RPMI7951 (cell line): Measurements from ENCODE around the gene NDFIP1. TPM values are rescaled to one million over a fixed set of nuclear protein-coding genes. Genes with fewer than 3 reads are reported as not detected.
"Not testable (repeated sequence)": the region's sequence is repeated elsewhere in the genome, so short reads cannot be mapped to it uniquely, and the experiment has no call there.

ENCODE experiments used
- DNase-seq: peaks from one replicate; pipeline ENCODE4 v3.0.0-alpha.2; 2012; ENCODE audit warnings: low read depth
- total RNA-seq: library from RNA; depleted of rRNA; stranded (reverse); fragments of >200 nt; shearing (Covaris generic); gene quantifications from 2 replicates; pipeline ENCODE4 v1.2.3, GENCODE V29; 2014

NDFIP1 gene
- total RNA-seq, 1 experiment from 2014 or later: 61.6 TPM

DNA sequence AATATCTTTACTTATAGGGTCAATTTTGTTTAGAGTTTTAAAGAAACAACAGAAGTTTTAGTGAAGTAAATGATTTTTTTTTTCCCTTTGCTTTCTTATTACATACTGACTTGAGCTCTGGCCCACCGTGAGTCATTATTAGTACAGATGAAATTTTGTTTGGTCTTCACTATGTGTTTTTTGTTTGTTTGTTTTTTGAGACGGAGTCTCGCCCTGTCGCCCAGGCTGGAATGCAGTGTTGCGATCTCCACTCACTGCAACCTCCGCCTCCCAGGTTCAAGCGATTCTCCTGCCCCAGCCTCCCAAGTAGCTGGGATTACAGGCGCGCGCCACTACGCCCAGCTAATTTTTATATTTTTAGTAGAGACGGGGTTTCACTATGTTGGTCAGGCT, 45.9 kb downstream of the NDFIP1 start:
- not testable (repeated sequence) for DNase-seq

DNA sequence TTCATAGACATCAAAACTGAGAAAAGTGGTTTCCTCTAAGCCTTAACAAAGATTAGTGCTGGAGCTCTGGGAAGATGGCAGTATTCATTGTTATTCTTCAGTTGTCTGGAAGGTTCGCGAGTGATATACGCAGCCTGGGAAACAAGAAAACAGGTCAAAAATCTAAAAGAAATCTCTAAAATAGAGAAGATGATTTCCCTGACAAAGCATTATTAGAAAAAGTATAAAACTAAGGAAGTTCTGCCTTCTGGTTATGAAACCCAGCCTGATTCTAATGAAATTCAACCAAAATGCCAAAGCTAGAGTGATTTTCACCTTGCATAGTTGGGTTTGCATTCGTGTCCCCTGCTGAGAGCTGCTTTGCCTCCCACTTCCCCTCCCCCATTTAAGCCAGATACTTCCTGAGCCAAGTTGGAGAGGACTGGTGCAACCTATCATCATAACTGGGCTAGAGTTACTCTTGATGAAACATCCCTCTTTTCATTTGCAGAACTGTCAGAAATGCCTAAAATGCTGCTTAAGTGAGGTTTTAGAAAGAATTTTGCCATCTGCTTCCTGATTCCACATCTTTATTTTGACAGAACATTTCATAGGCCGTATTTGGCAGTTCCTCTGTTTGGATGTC, 48.4 kb downstream of the NDFIP1 start:
- no peak for DNase-seq

DNA sequence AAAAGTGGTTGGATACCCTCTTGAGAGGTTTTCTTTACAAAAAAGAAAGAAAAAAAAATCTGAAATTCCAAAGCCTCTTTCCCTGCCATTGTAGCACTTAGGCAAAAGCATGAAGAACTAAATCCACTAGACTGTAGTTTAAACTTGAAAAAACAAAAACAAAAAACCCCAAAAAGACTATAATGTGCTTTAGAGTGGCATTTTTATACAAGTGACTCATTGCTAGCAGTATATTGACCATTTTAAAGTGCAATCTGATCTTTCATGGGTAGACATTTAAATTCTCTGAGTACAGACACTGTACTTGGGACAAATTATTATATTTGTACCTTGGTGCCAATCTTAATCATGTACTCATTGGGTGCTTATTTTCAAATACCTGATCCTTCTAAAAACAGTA, 50.8 kb downstream of the NDFIP1 start:
- DNase-seq: no peak

DNA sequence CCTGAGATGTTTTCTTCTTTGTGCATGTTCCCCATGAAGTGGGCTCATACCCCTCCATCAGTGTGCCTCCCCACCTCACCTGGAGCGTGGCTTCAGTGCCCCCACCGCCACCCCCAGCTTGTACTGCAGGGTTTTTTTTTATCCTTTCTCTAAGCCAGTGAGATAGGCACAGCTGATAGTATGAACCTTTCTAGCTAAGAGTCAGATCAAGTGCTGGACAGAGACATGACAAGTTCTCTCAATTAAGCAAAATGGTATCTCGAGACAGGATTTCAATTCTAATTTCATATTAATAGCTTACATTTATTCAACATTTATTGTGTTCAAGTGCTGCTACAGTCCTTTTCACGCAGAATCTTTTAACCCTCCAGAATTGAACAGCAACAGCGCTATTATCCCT, 55.7 kb downstream of the NDFIP1 start:
- no peak for DNase-seq

DNA sequence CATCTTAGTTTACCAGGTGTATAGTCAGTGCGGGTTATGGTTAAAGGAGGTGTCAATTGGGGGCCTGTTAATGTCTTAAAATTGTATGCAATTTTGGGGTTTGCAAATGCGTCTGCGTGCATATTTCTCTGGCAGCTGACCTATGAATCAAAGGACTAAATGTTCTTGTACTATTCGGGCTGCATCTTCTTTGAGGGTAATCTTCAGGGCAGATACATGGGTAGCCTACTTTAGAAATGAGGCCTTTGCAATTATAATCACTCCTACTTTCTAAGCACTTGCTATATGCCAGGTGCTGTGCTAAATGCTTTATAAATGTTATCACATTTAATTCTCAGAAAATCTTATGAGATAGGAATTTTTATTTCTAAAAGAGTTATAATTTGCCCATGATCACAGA, 58.2 kb downstream of the NDFIP1 start:
- no peak for DNase-seq

DNA sequence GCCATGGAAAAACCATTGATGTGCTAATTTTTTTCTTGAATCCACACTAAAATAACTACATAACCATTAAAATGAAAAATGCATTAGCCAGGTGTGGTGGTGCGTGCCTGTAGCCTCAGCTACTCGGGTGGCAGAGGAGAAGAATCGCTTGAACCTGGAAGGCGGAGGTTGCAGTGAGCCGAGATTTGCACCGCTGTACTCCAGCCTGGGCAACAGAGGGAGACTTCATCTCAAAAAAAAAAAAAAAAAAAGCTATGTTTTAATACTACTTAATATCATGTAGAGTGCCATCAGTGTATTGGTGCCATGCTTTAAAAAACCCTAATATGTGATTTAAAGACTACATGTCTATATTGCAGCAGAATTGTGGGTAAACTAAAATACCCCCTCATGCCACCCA, 58.9 kb downstream of the NDFIP1 start:
- no peak for DNase-seq

DNA sequence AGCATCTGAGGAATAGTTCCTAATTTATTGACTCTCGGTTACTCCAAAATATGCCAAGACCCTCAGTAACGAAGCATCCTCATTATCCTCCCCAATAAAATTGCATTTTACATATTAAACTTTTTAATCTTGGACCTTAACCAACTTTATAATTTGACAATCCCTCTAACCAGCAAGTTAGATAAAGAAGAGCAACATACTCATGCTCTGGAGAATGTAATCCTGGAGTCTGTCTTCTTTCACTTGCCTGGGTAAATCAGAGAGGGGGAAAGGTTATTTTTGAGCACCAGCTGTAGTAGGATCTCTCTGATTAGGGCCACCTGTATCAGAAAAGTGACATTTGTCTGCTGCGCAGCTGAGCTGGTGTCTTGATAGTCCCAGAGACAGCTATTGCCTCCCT, 59.8 kb downstream of the NDFIP1 start:
- DNase-seq: no peak

DNA sequence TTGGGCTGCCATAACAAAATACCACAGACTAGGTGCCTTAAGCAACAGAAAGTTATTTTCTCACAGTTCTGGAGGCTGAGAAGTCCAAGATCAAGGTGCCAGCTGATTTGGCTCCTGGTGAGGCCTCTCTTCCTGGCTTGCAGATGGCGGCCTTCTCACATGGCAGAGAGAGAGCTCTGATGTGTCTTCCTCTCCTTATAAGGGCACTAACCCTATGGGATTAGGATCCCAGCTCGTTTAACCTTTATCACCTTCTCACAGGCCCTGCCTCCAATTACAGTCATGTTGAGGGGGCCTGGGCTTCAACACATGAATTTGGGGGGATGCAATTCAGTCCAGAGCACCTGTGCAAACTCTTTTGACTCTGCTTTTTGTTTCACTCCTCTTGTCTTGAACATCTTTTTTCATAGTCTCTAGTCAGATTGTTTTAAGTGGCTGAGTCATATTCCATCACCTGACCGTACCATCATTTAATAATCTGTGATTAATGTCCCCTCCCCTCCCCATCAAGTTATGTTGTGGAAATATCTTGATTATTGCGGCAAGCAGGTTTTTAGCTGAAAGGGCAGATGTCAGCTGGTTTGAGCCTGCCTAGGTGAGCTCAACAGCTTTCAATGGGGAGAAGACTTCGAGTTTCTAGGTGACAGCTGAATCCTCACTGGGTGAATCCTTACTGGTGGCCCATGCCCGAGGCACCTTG, 61.8 kb downstream of the NDFIP1 start:
- DNase-seq: no peak

DNA sequence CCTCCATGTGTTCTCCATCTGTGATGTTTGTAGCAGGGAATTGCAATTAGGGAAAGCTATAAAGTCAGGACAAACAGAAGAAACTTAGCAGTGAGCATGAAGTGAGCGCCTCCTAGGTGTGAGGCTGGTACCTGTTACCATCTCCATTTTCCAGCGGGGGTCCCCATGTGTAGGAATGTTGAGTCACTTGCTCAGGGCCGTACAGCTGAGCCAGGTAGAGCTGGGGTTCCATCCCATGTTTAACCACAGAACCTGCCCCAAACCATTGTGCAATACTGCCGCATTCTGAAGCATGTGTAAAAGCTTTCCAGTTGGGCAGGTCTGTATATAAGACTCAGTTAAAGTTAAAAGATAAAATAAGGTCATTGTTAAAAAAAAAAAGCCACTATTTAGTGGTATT, 62.7 kb downstream of the NDFIP1 start:
- no peak for DNase-seq

DNA sequence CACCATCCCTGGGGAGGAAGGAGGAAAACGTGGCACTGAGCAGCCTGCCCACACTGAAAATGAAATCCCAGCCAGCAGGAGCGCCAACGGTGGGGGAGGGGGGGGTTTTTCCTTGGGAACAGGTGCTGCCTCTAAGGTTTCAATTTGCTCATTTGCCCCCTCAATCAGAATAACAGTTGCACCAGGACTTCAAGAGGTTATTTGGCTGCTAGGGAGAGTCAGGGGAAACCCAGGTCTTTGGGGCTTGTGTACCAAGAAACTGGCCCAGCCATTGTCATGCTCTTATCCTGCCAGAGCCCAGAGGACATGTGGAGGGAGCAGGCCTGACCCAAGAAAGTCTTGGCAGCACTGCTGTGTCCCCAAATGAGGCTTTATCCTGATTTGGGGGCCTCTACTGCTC, 66.5 kb downstream of the NDFIP1 start:
- no peak for DNase-seq

DNA sequence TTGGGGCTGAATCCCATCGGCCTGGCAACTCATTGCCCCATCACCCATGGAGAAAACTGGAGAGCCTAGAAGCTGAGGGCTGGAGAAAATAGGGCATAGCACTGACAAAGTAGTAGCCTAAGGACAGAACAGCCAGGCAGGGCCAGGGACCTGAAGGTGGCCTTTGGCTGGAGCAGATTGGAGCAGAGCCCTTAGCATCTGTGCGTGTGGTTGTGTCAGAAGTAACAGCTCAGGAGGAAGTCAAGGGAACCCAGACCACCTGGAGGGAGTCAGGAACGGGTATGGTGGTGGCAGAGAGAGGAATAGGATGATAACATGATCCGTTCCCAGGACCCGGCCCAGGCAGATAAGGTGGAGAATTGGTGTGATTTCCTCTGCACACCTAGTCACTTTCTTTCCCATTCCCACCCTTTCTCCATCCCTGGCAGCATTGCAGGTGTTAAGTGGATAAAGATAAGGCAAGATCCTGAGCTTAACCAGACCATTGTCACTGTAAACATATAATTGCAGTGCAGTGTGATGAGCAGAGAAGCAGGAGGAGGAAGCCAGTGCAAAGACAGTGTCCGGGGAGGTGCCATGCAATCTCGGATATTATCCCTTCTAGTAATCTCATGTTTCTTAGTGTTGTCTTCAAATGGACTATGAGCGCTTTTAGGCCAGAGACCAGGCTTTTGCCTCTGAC, 67.0 kb downstream of the NDFIP1 start:
- DNase-seq: no peak

DNA sequence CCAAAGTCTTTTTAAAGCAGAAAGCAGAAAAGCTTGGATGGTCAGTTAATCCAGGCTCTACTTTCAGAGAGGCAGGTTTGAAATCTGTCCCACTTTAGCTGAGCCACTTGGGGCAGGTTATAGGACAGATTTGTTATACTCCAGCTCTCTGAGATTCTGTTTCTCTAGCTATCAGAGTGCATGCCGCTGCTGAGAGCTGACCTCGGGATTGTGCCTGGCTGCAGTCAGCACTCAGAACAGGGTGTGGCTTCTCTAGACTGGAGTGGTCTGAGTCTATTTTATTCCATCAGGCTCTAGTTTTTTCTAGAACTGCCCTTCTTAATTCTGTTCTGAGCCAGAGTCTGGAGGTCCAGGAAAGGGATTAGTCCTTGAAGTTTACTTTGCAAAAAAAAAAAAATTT, 67.7 kb downstream of the NDFIP1 start:
- DNase-seq: no peak

DNA sequence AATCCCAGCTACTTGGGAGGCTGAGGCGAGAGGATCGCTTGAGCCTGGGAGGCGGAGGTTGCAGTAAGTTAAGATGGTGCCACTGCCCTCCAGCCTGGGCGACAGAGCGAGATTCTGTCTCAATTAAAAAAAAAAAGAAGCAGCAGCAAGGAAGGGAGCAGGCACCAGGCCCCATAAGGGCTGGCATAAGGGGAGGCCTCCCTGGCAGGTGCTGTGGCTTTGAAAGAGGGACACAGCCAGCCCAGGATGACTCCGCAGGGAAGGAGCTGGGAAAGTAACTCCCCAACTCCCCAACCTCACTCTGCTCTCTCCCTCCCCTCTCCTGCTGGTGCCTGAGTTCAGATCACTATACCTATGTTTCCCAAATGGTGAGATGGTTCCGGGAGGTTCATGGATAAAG, 70.1 kb downstream of the NDFIP1 start:
- no peak for DNase-seq

DNA sequence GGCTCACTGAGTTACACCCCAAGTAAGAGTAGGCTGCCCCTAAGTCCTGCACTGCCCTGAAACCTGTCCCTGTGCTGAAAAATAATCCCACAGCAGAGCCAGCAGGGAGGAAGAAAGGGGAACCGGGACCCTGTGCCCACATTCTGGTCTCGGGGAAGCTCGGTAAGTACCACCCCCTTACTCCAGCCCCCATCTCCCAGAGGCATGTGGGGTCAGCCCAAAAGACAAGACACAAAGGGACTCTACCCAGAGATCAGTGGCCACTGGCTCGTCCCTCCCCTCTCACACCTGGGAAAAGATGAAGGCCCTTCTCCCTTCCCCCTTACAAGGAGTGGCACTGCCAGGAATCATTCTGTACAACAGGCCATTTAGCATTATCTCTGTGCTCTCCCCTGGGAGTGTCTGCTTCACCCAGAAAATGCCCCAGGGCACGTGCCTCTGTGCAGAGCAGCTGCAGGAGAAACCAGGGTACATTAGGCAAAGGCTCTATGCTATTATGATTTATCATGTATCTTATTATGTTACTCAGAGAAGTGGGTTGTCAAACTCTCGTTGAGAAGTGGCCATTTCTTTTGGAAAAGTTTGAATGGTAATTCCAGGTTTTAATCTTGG, 71.3 kb downstream of the NDFIP1 start:
- DNase-seq: peak; percentile 15

DNA sequence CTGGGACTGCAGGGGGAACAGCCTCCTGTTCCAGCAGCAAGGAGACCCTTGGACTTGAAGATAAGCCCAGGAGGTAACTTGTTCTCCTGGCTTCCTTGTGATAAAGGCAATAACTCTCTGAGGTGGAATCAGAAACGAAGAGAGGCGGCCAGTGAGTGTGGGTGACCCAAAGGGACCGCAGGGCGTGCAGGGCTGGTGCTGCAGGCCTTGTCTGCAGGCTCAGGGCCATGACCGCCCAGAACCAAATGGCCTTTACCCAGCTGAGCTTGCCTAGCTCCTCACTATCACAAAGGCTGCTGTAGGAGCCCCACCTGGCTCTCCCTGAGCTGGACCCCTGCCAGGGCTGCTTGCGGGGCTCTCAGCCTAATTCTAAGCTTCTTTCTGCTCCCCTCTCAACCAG, 72.5 kb downstream of the NDFIP1 start:
- DNase-seq: no peak

DNA sequence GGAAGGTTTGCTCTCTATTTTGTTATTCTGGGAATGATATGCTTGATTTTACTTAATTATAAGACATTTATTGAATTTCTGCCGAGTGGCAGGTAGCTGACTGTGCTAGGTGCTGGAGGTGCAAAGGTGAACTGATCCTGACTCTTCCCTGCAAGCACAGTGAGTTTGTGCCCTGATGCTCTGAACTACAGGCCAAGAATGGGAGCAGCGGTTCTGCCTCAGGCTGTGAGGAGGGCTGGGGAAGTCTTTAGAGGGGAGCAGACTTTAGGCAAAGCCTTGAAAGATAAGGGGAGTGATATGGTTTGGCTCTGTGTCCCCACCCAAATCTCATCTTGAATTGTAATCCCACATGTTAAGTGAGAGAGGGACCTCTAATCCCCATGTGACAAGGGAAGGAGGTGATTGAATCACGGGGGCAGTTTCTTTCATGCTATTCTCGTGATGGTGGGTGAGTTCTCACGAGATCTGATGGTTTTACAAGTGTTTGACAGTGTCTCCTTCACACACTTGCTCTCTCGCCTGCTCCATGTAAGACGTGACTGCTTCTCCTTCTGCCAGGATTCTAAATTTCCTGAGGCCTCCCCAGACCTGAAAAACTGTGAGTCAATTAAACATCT, 73.1 kb downstream of the NDFIP1 start:
- DNase-seq: no peak

DNA sequence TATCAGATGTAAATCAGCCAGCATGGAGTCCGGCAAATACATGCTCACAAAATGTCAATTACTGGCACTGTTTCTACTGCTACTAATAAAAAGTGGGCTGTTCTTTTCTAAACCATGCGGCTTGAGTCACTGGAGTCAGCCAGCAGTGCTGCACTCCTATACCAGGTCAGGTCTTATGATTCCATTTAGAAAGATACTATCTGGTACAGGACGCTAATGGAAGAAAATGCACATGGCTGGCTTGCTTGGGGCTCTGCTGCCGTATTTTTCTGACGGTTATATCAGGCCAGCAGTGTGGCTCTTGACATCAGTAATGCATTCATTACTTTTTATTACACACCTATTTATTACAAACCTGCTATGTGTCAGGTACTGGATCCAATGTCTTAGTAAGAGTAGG, 74.3 kb downstream of the NDFIP1 start:
- no peak for DNase-seq

DNA sequence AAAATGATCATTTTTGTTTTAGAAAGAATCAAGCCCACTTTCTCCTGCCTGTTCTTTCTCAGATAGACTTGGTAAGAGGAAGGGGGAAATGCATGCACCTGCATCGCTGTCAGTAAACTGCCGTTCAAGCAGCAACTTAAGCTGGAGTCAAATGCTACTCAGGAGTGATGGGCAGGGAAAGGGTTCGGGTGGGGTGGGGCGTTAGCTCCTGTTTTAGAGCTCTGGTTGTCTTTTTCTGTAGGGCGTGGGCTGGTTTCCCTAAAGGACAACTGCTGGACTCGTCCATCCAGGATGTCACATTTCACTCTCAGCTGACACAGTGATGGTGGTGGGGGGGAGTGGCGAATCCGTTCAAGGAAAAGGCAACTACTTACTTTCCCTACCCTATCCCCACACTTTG, 75.0 kb downstream of the NDFIP1 start:
- DNase-seq: no peak

DNA sequence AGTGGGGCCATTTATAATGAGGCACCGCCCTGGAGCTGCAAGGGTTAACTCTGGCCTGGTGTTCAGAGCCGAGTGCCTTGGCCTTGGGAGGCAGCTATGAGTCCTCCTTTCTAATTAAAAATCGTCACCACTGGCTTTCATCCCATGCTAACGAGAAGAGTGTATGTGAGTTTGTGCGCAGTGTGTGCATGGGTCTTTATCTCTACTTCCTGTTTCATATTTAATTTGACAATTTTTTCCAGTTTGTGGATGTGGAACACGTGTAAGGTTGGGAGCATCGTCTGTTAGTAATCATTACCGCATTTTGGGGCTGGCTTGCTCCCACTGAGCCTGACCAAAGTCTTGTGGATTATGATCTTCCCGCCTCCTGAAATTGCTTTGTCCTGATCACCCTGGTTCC, 76.4 kb downstream of the NDFIP1 start:
- no peak for DNase-seq

DNA sequence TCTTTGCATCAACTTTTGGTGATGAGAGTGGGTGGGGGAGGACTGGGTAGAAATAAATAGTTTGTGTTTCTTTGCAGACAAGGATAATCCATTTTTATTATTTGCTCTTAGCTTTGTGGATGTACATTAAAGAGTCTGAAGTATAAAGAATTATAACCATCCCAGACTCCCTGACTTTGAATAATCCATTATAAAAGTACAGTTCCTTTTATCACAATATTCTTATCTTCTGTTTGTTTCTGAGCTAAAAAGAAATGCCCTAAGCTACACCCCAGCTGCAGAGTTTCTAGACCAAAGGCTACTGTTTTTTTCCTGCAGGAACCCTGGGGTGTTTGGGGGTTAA, 77.9 kb downstream of the NDFIP1 start:
- DNase-seq: no peak

DNA sequence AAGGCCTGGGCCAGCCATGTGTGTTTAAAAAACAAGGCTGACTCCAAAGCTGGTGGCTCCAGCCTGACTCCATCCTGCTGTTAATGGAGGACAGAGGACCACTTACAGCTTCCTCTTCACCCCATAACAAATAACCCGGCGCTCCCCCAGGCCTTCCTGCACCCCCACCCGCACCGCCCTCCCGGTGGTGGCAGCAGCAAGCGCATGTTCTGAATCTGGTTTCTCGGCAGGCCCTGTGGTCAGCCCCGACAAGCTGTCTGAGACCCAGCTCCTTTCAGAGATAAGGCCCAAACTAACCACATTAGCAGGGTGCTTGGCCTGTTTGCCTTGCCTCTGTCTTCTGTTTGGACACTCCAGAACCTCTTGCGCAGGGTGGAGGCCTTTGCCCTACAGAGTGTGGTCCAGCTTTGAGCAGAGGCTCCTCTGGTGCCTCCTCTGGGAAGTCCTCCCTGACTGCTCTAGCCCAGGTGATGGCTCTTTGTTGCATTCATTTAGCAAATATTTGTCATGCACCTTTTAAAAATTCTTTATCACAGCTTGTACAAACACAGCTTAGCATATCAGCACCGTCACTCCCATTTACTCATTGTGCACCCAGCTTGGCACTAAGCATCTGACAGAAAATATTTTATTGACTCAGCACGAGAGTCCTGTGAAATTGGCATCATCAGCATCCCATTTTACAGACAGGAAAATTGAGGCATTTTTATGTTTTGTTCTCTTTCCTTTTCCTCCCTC, 78.4 kb downstream of the NDFIP1 start:
- no peak for DNase-seq

DNA sequence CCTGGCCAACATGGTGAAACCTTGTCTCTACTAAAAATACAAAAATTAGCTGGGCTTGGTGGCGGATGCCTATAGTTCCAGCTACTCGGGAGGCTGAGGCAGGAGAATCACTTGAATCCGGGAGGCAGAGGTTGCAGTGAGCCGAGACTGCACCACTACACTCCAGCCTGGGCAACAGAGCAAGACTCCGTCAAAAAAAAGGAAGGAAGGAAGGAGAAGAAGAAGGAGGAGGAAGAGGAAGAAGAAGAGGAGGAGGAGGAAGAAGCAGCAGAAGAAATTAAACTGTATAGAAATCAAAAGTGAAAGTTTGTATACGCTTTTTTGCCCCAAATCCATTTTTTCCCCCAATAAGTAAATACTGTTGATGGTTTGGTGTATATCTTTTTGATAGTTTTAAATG, 80.1 kb downstream of the NDFIP1 start:
- DNase-seq: not testable (repeated sequence)
